PFSK-1 (cell line): ENCODE data around the gene FRAT1.

Experiments used
- FOXP2 ChIP-seq: optimal IDR thresholded peaks from 2 replicates; pipeline ENCODE3; 2011; ENCODE audit warnings: borderline replicate concordance, control low read depth, inconsistent platforms; ENCODE audit not compliant: insufficient read depth; ENCODE audit errors: extremely low read length, extremely low read depth
- POLR2AphosphoS5 ChIP-seq: IDR thresholded peaks from 2 replicates; pipeline ENCODE4 v1.6.1; 2012; ENCODE audit warnings: low read depth, mild to moderate bottlenecking, control low read depth, low read length, moderate library complexity
- SIN3A ChIP-seq: IDR thresholded peaks from 2 replicates; pipeline ENCODE4 v1.6.1; 2012; ENCODE audit warnings: mild to moderate bottlenecking, low read length, moderate library complexity, borderline replicate concordance; ENCODE audit not compliant: insufficient read depth

DNA sequence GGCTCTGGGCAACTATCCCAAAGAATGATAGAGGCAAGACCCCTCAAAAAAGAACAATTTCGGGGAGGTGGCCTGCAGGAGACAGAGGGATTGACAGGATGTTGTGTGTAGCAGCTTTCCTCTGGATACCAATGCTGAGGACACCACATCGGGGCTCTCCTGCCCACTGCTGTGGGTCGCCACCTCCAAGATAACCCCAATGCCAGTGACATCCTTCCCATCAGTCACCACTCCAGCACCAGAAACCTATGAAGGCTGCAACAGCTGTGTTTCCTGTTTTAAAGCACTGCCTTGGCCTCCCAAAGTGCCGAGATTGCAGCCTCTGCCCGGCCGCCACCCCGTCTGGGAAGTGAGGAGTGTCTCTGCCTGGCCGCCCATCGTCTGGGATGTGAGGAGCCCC, 44.2 kb upstream of the FRAT1 start:
- no peak for TF ChIP-seq SIN3A
- no peak for TF ChIP-seq FOXP2
- no peak for TF ChIP-seq POLR2AphosphoS5
